K562 (cell line): ENCODE data around the gene P4HB. TPM values are rescaled to one million over a fixed set of nuclear protein-coding genes. Genes with fewer than 3 reads are reported as not detected.
A peak's percentile ranks its signal among the peaks of the same experiment; 100 is the strongest.

Experiments
- CREB1 ChIP-seq, 2 experiments: sonication (generic) in 1 of 2; formaldehyde crosslinking in 1 of 2; IDR thresholded peaks; 2 replicates each; pipeline versions ENCODE4 v1.6.1 to v1.8.0; 2012 to 2022; ENCODE audit warnings: inconsistent platforms in 1 of 2, mild to moderate bottlenecking in 1 of 2, missing genetic modification reagents in 1 of 2, moderate library complexity in 1 of 2
- ETV1 ChIP-seq: fragments of 450-650 bp; conservative IDR thresholded peaks from 2 replicates; pipeline ENCODE4 v1.6.1; 2016; ENCODE audit warnings: missing genetic modification characterization, control low read depth, low read depth, missing compliant biosample characterization
- SNRNP70 ChIP-seq: fragments of 200-400 bp; formaldehyde crosslinking; optimal IDR thresholded peaks from 2 replicates; pipeline ENCODE3; 2017; ENCODE audit warnings: low read depth, low read length
- SP1 ChIP-seq: sonication (generic); formaldehyde crosslinking; IDR thresholded peaks from 2 replicates; pipeline ENCODE4 v1.8.1; 2022; ENCODE audit warnings: mild to moderate bottlenecking, missing genetic modification reagents
- TGIF2 ChIP-seq: sonication (generic); formaldehyde crosslinking; IDR thresholded peaks from 2 replicates; pipeline ENCODE4 v1.8.1; 2022; ENCODE audit warnings: mild to moderate bottlenecking, missing genetic modification reagents, moderate library complexity
- YY1 ChIP-seq, 3 experiments: IDR thresholded peaks; 2 replicates each; pipeline ENCODE4 v1.6.1; 2011; ENCODE audit warnings: low read length in 2 of 3, mild to moderate bottlenecking in 2 of 3, moderate library complexity in 2 of 3, borderline replicate concordance in 1 of 3, control low read depth in 1 of 3, low read depth in 1 of 3; ENCODE audit not compliant: insufficient read depth in 3 of 3, insufficient replicate concordance in 2 of 3, control insufficient read depth in 1 of 3, insufficient read length in 1 of 3; ENCODE audit errors: extremely low read depth in 1 of 3
- ZFP36 ChIP-seq: fragments of 150-350 bp; IDR thresholded peaks from 2 replicates; pipeline ENCODE4 v1.6.1; 2018; ENCODE audit warnings: low read length, low read depth; ENCODE audit not compliant: partially characterized antibody
- ZNF445 ChIP-seq: fragments of 250-450 bp; sonication (Bioruptor Pico); IDR thresholded peaks from 2 replicates; pipeline ENCODE4 v1.4.0; 2020; ENCODE audit warnings: low read depth, mild to moderate bottlenecking, moderate library complexity
- polyA plus RNA-seq, 8 experiments: library from polyadenylated mRNA; depleted of rRNA in 4 of 8; stranded (reverse) in 5 of 8; unstranded in 3 of 8; fragments of >200 nt; fragmentation: Nextera tagmentation in 2 of 8; fragmentation: Illumina TruSeq in 1 of 8; extraction: Ambion mirVana in 2 of 8; extraction: Trizol in 1 of 8; gene quantifications; 2 replicates each; pipeline versions ENCODE4 v1.2.1 to v1.2.3, GENCODE V29; 2011 to 2014; ENCODE audit warnings: inconsistent platforms in 1 of 8, missing spikeins in 1 of 8
- total RNA-seq, 7 experiments: library from RNA; depleted of rRNA in 6 of 7; stranded (reverse); fragments of >200 nt in 6 of 7; fragmentation: Illumina TruSeq in 2 of 7; extraction: Trizol in 2 of 7; gene quantifications; 2 replicates each; pipeline versions ENCODE4 v1.2.1 to v1.2.3, GENCODE V29; 2011 to 2021; ENCODE audit warnings: low replicate concordance in 1 of 7
- TF ChIP-seq, protein P1 (sequence below): fragments of 450-650 bp; IDR thresholded peaks from 2 replicates; pipeline ENCODE4 v1.7.0; 2016; ENCODE audit warnings: borderline replicate concordance
- TF ChIP-seq, protein P2 (sequence below): sonication (generic); formaldehyde crosslinking; IDR thresholded peaks from 2 replicates; pipeline ENCODE4 v1.9.0; 2022; ENCODE audit warnings: mild to moderate bottlenecking, missing genetic modification reagents

The P4HB gene
- total and polyA plus RNA-seq, 9 of the 15 experiments (the other 6 are each of a cell fraction or from before 2014, with no cell fraction given), result 4.4 to 645 (median 325) TPM

DNA sequence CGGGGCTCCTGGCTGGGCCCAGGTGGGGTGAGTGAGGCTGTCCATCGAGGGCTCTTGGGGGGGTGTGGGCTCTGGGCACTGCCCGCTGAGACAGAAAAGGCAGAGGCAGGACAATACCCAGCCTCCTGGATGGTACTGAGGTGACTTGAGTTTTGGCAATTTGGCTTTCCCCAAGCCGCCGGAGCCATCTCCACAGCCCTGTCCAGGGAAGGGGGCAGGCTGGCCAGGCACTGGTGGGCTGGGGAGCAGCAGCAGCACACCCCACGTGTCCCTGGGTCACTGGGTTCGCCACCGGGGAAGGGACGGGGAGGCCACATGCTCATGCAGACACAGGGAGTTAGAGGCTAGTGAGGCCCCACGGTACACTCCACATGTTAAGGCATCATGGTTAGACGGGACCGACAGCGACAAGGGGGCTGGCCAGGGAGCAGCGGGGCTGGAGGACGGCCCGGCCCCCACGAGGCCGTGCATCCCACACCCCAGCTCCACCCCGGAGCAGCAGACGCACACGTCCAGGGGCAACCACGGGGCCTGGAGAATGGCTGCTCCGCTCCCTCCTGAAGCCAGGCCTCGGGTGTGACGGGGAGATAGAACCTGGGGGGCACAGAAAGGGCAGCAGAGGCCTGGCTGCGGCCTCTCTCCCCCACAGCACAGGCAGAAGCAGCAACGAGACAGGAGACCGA lies 7.8 kb upstream of the P4HB start (continued):
- TF ChIP-seq, protein P1, sequence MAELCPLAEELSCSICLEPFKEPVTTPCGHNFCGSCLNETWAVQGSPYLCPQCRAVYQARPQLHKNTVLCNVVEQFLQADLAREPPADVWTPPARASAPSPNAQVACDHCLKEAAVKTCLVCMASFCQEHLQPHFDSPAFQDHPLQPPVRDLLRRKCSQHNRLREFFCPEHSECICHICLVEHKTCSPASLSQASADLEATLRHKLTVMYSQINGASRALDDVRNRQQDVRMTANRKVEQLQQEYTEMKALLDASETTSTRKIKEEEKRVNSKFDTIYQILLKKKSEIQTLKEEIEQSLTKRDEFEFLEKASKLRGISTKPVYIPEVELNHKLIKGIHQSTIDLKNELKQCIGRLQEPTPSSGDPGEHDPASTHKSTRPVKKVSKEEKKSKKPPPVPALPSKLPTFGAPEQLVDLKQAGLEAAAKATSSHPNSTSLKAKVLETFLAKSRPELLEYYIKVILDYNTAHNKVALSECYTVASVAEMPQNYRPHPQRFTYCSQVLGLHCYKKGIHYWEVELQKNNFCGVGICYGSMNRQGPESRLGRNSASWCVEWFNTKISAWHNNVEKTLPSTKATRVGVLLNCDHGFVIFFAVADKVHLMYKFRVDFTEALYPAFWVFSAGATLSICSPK, result no peak
- peak; percentile 6; the same call in 1 of the 2 replicates for TF ChIP-seq CREB1 (IDR thresholded peaks at IDR 0.05)
- no peak for TF ChIP-seq CREB1 (CRISPR knock-in tag; IDR thresholded peaks at IDR 0.05)
- no peak for TF ChIP-seq SNRNP70
- TF ChIP-seq ZFP36, result no peak
- peak in 1 of 3 experiments; percentile 79 for TF ChIP-seq YY1 (IDR thresholded peaks at IDR 0.05; ENCODE audit: borderline replicate concordance in 1 of 3, control insufficient read depth in 1 of 3, extremely low read depth in 1 of 3, insufficient read depth in 3 of 3, insufficient read length in 1 of 3, insufficient replicate concordance in 2 of 3, low read depth in 1 of 3, low read length in 2 of 3)
- TF ChIP-seq SP1, result peak; percentile 28
- TF ChIP-seq ETV1 (tag), result no peak
- no peak for TF ChIP-seq ZNF445 (CRISPR knock-in tag)
- TF ChIP-seq, protein P2, sequence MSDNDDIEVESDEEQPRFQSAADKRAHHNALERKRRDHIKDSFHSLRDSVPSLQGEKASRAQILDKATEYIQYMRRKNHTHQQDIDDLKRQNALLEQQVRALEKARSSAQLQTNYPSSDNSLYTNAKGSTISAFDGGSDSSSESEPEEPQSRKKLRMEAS (CRISPR knock-in tag), result peak; percentile 83
- TF ChIP-seq TGIF2 (CRISPR knock-in tag), result no peak
